GM23248 (cell line): ENCODE results near the gene HEATR5A.

Experiments used
- EZH2 ChIP-seq: fragments of 200-600 bp; sonication (generic); IDR thresholded peaks from 2 replicates; pipeline ENCODE4 v1.6.1; 2018; ENCODE audit warnings: antibody characterized with exemption, mild to moderate bottlenecking; ENCODE audit not compliant: insufficient read depth, poor library complexity, severe bottlenecking
- EZH2phosphoT487 ChIP-seq: fragments of 200-600 bp; sonication (generic); IDR thresholded peaks from 2 replicates; pipeline ENCODE4 v1.6.1; 2018; ENCODE audit warnings: antibody characterized with exemption, moderate library complexity, mild to moderate bottlenecking, low read depth; ENCODE audit not compliant: insufficient read depth

DNA sequence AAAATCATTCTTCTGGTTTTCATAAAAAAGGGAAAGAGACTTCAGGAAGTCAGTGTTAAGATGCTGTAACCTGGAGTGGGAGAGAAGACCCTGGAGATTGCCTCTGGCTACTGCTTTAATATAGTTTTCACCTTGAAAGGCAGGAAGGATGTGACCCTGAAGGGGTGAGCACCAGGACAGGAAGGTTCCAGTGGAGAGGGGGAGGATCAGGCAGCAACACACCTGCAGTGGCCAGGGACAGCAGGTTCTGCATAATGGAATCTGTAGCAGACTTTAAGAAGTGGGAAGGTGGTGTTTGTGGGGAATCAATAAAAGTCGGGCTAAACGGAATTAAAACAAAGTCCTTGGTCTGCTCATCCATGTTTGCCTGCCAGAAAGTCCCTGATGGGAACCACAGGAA lies 6.3 kb upstream of the HEATR5A start:
- TF ChIP-seq EZH2 = no peak
- TF ChIP-seq EZH2phosphoT487 = no peak
